ENCODE measurements around the gene SIPA1L2. TPM values are rescaled to one million over a fixed set of nuclear protein-coding genes. Genes with fewer than 3 reads are reported as not detected.

SIPA1L2 gene
- total and polyA plus RNA-seq, 2 of the 13 experiments (the other 11 are each of a cell fraction or from before 2014, with no cell fraction given) = 0.03 TPM; not detected in 1

- TF ChIP-seq BCL3 (CRISPR knock-in tag; IDR thresholded peaks at IDR 0.05) = no peak
Measured at GRCh38 chr1:232598837-232599177, 31.1 kb downstream of the SIPA1L2 start (continued).

GRCh38 chr1:232598133-232598532 is 31.8 kb downstream of the SIPA1L2 start:
- in situ Hi-C loops (cut with HindIII; ENCODE audit: extremely low pct_ligation_motif_present, low pct_unique_long_range_greater_than_20kb) (no loop called here), intact Hi-C loops (cut with micrococcal nuclease; ENCODE audit: unreplicated experiment) (no loop called here)
- no TSS peak for BruUV-seq (replicated peaks)
- Histone ChIP-seq H3K9me3 (ENCODE audit: low read length) (no peaks in the 10 kb centered on the region), H3K4me3 (replicated peaks in 1 of 3; ENCODE audit: insufficient read depth in 1 of 3, low read depth in 2 of 3, low read length in 3 of 3) (no peak overlapping the region), H3K4me2 (ENCODE audit: low read depth, low read length) (no peak overlapping the region), H3K36me3 (replicated peaks in 1 of 2; ENCODE audit: control insufficient read depth in 1 of 2, insufficient read depth in 2 of 2, low read length in 2 of 2) (no peaks in the 10 kb centered on the region), H4K20me1 (ENCODE audit: insufficient read depth, low read length) (no peaks in the 10 kb centered on the region), H3K4me1 (ENCODE audit: insufficient read depth, low read length) (no peaks in the 10 kb centered on the region), H3K9ac (ENCODE audit: insufficient read depth, low read depth, low read length) (no peak overlapping the region), H3K79me2 (ENCODE audit: insufficient read depth, low read length) (no peaks in the 10 kb centered on the region), H3K27ac (ENCODE audit: extremely low read length, insufficient read depth, low read length) (no peak overlapping the region), H3K27me3 (ENCODE audit: control insufficient read depth in 1 of 2, insufficient read depth in 2 of 2, low read length in 2 of 2) (peaks cover 0 to 15% of the 10 kb centered on the region in 2 experiments; a peak in 2 of 5 replicates), H2AFZ (ENCODE audit: low read length) (no peak overlapping the region)
- POLR2A ChIA-PET = no interaction called here
- FAIRE-seq = no peak
- no peak for DNase-seq (ENCODE audit: low spot score)
- ATAC-seq = no peak
- 2% methylated on average over 3 of the region's 3 CpGs for whole genome bisulfite sequencing (ENCODE audit: low lambda C conversion rate)
- CTCF ChIA-PET (ENCODE audit: low intra/inter-chr PET ratio, low total read pairs) = no interaction called here
- no peak for TF ChIP-seq MTA1 (CRISPR knock-in tag; IDR thresholded peaks at IDR 0.05; ENCODE audit: borderline replicate concordance)
- TF ChIP-seq KAT7 (CRISPR knock-in tag; IDR thresholded peaks at IDR 0.05; ENCODE audit: borderline replicate concordance) = no peak
- no peak for TF ChIP-seq ZNF841 (CRISPR knock-in tag; IDR thresholded peaks at IDR 0.05; ENCODE audit: borderline replicate concordance)
- no peak for TF ChIP-seq MEIS2 (CRISPR knock-in tag; IDR thresholded peaks at IDR 0.05)
- TF ChIP-seq ZFP36L2 (CRISPR knock-in tag; IDR thresholded peaks at IDR 0.05) = no peak
- no peak for TF ChIP-seq TMF1 (CRISPR knock-in tag; IDR thresholded peaks at IDR 0.05; ENCODE audit: low read depth)
- TF ChIP-seq MBD4 (IDR thresholded peaks at IDR 0.05; ENCODE audit: borderline replicate concordance, low read length) = no peak
- no peak for TF ChIP-seq ZNF180 (CRISPR knock-in tag; IDR thresholded peaks at IDR 0.05; ENCODE audit: borderline replicate concordance, low read depth)
- no peak for TF ChIP-seq ZNF639 (CRISPR knock-in tag; conservative IDR thresholded peaks at IDR 0.05)
- TF ChIP-seq SRSF1 (optimal IDR thresholded peaks at IDR 0.05; ENCODE audit: low read depth, low read length) = no peak
- no peak for TF ChIP-seq FOXK2 (IDR thresholded peaks at IDR 0.05)
- no peak for TF ChIP-seq PHF20 (CRISPR knock-in tag; IDR thresholded peaks at IDR 0.05)
- TF ChIP-seq ETV6 (CRISPR knock-in tag; conservative IDR thresholded peaks at IDR 0.05) = no peak
- no peak for TF ChIP-seq ZNF234 (CRISPR knock-in tag; conservative IDR thresholded peaks at IDR 0.05)
- no peak for TF ChIP-seq ZNF337 (CRISPR knock-in tag; IDR thresholded peaks at IDR 0.05; ENCODE audit: borderline replicate concordance, low read depth)
